GM19025 (cell line): ENCODE data around the gene MCOLN2.
"Not testable (repeated sequence)": the region's sequence is repeated elsewhere in the genome, so short reads cannot be mapped to it uniquely, and the experiment has no call there.

Source experiments
- ATAC-seq: cut with Tn5 transposase; IDR thresholded peaks from one replicate; pipeline ENCODE4 v1.9.1; 2021; ENCODE audit warnings: mild to moderate bottlenecking, low read depth, moderate library complexity; ENCODE audit not compliant: unreplicated experiment

The MCOLN2 gene

DNA sequence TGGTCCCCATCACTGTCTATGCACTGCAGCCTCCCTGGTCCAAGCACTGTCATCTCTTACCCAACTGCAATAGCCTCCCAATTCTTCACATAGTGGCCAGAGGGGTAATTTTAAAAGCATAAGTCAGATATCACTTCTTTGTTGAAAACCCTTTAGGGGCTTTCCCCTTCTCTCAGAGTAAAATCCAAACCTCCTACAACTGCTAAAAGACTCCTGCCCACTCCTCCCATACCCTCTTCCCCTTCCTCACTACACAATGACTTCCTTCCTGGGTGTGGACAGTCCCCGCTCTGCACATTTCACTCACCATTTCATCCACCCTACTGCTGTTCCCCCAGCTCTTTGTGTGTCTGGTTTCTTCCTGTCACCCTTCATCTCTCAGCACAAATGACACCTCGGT, 8.3 kb downstream of the MCOLN2 start:
- ATAC-seq = peak; percentile 52

DNA sequence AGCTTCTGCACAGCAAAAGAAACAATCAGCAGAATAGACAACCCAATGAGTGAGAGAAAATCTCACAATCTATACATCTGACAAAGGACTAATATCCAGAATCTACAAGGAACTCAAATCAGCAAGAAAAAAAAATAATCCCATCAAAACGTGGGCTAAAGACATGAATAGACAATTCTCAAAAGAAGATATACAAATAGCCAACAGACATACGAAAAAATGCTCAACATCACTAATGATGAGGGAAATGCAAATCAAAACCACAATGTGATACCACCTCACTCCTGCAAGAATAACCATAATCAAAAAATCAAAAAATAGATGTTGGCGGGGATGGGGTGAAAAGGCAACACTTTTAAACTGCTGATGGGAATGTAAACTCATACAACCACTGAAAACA, 10.4 kb downstream of the MCOLN2 start:
- not testable (repeated sequence) for ATAC-seq

DNA sequence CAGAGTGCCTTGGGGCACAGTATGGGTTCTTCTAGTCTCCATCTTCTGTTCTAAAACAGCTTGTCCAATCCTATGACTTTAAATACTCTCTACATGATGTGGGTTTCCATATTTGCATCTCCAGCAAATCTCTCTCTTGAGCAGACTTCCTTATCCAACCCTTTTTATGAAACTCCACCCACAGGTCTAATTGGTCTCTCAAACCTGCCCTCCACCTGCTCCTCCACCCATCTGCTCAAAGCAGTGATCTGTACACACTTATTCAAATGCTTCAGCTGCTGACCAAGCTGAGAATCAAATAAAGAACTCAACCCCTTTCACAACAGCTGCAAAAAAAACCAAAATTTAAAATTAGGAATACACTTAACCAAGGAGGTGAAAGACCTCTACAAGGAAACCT, 11.5 kb downstream of the MCOLN2 start:
- ATAC-seq = no peak

DNA sequence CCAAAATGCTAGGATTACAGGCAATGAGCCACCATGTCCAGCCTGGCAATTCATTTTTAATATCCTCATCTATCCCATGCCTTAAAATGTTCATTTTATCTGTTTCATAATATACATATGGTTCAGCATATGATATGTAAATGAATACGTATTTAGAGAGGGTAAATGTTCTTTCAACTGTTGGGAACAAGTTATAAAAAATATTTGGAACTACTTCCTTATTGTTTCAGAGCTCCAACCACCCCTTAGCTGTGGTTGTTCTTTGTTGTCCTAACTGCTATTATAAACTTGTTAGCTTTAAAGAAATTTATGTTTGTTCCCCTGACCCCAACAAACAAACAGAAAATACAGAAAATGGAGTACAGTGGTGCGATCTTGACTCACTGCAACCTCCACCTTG, 14.5 kb downstream of the MCOLN2 start:
- ATAC-seq = no peak

DNA sequence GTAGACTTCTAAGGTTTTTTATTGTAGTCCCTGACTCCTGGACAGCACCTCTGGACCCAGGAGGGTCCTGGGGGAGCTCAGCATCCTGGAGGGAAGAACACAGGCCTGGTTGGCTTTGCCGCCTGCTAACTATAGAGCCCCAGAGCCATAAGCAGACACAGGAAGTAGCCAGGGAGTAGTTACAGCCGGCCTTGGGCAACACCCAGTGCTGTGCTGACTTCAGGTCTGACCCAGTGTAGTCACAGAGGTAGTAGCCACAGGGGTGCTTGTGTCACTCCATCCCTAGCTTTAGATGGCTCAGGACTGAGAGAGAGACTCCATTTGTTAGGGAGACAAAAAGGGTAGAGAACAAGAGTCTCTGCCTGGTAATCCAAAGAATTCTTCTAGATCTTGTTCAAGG, 21.9 kb downstream of the MCOLN2 start:
- ATAC-seq = peak; percentile 24

DNA sequence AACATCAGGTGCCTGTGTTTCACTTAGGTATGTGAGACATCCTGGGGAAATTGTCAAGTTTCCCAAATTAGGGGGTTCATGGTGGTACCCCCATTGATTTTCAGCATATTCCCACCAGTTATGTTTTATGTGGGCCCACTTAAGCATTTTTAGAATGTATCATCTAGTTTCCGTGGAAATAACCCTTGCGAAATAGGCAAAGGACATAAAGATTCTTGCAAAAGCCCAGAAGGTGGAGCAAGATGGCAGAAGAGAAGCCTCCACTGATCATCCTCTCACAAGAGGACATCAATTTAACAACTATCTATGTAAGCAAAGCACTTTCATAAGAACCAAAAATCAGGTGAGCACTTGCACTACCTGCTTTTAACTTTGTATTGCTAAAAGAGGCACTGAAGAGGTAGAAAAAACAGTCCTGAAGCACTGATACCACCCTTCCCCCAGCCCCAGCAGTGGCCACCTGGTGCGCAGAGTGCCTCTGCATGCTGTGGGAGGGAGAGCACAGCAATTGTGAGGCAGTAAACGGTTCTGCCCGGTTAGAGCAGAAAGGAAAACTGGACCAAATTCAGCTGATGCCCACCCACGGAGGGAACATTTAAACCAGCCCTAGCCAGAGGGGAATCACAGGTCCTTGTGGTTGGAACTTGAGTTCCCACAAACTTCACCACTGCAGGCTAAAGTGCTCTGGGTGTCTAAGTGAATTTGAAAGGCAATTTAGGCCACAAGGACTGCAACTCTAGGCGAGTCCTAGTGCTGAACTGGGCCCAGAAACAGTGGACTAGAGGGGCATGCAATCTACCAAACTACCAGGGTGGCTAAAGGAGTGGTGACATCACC, 23.2 kb downstream of the MCOLN2 start:
- peak; percentile 30 for ATAC-seq

DNA sequence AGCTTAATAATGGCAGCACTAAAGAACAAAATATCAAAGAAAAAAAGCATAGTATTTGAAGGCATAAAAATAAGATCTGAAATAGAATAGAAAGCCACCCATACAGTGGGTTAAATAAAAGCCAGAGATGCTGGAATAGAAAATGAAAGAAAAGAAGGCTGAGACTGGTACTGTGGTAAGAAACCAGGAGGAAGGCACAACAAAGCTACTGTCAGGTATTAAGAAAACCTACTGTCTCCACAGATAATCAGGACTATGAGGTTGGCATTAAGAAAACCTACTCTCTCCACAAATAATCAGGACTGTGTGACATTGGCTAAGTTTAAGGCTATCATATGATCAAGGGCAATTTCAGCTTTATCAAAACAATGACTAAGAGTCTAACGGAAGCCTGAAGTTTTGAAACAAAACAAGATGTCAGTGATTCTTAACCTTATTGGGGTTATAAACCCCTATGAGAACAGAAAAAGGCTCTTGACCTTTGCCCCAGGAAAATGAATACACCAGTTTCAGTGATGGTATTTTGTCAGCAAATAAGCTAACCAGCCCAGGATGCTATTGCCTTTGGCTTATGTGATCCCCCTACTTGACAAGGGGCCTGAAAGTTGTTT, 24.4 kb downstream of the MCOLN2 start:
- ATAC-seq = peak; percentile 29

DNA sequence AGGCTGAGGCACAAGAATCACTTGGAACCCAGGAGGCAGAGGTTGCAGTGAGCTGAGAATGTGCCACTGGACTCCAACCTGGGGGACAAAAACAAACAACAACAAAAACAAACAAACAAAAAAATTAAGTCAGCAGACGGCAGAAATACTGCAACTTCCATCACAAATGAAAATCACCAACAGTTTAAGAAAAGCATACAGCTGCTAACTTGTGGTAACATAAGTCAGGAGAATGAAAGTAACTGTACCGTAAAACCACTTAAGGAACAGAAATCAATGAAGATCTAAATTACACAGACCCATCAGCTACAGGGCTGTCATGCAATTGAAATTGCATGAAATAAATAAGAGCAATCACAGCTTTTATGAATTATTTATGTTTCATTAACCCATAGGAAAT, 25.0 kb downstream of the MCOLN2 start:
- ATAC-seq = peak; percentile 22

DNA sequence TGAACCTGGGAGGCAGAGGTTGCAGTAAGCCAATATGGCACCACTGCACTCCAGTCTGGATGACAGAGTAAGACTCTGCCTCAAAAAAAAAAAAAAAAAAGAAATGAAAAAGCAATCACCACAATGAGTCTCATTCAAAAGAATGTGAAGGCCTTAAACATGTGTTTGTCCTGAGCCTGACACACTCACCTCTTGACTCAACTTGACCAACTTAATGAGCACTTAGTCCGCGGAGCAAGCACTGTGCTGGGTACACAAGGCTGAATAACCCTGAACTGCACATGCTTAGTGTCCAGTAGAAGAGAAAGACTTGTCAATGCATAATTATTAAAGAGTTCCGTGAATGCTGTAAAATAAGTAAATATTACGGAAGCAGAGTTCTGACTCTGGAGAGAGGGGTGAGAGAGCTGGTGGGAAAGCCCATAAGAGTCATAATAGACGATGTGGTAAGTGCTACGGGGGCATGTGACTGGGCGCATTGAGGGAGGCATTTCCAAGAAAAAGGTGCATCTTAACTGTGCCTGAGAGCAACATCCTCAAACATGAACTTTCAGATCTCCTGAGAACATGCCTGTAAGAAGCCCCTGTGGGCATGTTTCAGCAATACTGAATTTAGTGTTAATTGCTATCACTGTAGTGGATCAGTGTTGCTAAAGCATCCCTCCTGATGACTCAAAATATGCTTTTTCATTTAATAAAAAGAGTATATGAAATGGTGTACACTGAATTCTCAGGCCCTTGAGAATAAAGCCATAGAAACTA, 27.2 kb downstream of the MCOLN2 start:
- peak; percentile 48 for ATAC-seq

DNA sequence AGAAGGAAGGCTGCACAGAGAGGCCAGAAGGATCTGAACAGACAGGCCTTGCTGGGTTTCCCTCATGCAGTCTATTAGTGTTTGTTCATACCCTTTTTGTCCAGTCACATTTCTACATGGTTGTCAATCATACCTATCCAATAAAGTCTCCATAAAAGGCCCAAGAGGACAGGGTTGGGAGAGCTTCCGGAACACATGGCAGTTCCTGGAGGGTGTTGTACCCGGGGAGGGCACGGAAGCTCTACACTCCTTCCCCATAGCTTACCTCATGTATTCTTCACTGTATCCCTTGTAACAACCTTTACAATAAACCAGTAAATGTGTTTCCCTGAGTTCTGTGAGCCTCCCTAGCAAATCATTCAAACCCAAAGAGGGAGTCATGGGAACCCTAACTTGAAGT, 28.0 kb downstream of the MCOLN2 start:
- ATAC-seq = no peak

DNA sequence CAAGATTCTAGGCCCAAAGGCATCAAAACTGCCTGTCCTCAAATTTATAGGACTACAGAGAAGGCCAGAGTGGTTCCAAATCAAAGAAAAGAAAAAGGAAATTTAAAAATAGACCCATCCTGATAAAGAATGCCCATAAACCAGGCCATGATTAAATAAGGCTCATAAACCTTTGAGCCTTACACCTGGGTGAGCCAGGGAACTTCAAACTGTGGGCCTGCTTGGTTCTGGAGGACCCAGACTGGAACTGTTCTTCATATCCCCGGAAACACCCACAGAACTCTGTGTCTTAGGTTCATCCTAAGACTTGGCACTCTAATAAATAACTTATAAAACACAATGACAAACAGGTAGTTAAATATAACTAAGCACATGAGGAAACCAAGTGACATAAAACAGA, 28.8 kb downstream of the MCOLN2 start:
- ATAC-seq = no peak

DNA sequence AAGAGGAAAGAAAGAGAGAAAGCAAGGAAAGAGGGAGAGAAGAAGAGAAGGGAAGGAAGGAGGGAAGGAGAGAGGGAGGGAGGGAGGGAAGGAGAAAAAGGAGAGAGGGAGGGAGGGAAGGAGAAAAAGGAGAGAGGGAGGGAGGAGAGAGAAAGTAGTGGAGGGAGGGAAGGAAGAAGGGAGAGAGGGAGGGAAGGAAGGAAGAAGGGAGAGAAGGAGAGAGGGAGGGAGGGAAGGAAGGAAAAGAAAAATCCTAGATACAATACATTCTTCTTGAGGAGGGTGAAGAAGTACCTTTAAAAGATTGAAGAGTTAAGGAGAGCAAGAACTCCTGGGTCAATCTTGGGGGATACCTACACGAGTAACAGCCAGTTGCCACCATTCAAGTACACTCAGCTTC, 29.2 kb downstream of the MCOLN2 start:
- no peak for ATAC-seq

DNA sequence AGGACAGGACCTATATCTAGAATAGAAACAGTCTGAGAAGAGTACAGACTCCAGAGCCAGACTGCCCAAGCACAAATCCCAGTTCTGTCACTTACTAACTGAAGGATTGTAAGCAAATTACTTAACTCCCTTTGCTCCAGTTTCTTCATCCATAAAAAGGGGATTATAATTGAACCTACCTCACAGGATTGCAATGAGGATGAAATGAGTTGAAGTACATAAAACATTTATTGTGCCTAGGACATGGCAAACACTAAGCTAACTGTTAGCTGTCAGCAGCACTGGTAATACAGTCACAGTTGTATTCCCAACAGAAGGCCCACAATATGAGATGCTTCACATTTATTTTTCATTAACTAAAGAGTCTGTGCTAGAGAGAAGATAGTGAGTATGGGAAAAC, 33.9 kb downstream of the MCOLN2 start:
- no peak for ATAC-seq

DNA sequence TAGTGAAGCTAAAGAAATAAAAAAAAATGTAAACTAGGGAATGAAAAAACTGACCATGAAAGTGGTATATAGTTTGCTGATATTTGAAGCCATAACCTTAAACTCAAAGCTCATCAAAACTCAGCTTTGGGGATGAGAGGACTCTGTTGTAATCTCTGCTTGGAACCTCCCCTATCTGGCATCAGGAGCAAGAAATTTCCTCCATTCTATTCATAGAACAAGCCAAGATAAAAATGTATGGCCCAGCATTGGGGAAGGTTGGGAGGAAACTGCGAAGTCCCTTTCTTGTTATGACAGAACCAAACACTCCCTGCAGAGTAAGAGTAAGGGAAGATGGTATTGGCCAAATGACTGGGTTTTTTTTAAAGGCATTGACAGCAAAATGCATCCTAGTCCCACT, 35.6 kb downstream of the MCOLN2 start:
- no peak for ATAC-seq

DNA sequence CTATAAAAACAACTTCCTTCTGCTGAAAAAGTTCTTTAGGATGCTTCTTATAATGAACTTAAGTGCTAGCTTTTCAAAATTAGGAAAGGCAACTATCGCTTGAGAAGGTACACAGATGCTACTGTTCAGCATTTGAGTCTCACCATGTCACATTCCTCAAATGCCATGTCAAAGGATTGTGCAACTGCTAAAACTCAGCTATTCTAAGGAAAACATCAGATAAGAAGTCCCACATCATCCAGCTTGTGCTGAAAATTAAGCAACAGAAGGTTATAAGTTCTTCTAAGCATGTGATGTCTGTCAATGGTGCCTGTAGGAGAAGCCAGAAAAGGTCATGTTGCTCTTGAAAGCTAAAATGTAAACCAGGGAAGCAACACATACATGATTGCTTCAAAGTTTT, 36.5 kb downstream of the MCOLN2 start:
- no peak for ATAC-seq

DNA sequence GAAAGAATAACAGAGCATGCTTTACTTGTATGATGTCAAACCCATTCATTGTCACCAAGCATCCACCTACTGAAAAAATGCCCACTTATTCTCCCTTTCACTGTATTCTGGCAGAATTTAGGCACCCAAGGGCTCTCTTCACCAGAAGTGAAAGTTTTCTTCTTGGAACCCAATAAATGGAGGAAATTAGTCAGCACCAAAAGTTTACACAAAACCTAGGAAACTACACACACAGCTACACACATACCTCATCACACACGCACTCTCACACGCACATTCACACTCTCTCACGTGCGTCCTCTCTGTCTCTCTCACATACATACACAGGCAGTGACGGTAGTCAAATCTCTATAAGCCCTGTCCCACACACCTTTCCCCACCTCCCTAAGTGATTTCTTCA, 37.6 kb downstream of the MCOLN2 start:
- ATAC-seq = peak; percentile 76

DNA sequence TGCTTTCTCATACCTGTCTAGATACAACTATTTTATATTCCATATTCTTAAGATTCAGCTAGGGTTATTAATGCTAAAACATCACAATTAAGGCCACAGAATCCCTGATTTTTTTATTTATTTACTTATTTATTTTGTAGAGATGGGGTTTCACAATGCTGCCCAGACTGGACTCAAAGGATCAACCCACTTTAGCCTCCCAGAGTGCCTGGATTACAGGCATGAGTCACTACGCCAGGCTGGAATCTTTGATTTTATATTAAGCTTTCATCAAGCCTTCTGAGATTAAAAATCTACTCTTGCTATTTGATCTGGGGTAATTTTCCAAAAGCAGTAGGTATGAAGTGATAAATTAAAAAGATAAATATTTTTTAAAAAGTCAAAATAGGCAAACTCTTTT, 38.9 kb downstream of the MCOLN2 start:
- no peak for ATAC-seq

DNA sequence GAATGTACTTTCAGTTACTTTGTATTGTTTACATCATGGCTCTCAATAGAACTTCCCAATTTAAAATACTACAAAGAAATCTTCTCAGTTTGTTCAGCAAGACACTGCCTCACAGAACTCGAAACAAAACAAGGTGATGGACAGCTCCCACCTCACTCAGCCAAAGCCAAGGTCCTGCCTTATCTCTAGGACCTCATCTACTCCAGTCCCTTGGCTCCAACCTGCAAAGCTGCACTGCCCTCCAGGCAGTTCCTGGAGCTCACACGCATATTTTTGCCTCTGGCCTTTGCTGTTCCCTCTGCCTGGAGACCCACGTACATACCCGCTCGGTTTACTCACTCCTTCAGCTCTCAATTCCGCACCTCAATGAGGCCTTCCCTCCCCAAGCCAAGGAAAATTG, 40.3 kb downstream of the MCOLN2 start:
- ATAC-seq = no peak

DNA sequence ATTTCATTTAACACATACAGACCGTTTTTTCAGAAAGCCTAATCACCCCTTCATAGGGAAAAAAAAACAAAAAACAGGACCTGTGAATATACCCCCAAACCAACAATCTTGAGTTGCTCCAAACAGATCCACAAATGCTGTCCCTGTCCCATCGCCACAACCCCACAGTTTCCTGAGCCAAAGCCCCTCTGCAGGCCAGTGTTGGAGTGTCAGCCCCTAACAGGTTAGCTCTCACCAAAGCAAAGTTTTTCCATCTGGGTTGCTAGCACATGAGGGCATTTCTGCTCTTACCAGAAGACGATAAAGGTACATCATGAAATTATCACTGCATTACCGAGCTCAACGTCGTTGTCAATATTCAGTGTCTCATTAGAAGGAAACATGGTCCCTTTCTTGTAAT, 40.8 kb downstream of the MCOLN2 start:
- ATAC-seq = no peak

DNA sequence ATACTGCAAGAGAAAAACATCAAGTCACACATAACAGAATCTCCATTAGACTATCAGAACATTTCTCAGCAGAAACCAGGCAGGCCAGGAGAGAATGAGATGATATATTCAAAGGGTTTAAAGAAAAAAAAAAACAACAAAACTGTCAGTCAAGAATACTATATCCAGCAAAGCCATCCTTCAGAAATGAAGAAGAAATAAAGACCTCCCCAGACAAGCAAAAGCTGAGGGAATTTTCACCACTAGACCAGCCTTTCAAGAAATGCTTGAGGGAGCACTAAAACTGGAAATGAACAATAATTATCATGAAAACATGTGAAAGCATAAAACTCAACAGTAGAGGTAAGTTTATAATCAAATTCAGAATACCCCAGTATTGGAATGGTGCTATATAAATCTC, 47.2 kb downstream of the MCOLN2 start:
- no peak for ATAC-seq

DNA sequence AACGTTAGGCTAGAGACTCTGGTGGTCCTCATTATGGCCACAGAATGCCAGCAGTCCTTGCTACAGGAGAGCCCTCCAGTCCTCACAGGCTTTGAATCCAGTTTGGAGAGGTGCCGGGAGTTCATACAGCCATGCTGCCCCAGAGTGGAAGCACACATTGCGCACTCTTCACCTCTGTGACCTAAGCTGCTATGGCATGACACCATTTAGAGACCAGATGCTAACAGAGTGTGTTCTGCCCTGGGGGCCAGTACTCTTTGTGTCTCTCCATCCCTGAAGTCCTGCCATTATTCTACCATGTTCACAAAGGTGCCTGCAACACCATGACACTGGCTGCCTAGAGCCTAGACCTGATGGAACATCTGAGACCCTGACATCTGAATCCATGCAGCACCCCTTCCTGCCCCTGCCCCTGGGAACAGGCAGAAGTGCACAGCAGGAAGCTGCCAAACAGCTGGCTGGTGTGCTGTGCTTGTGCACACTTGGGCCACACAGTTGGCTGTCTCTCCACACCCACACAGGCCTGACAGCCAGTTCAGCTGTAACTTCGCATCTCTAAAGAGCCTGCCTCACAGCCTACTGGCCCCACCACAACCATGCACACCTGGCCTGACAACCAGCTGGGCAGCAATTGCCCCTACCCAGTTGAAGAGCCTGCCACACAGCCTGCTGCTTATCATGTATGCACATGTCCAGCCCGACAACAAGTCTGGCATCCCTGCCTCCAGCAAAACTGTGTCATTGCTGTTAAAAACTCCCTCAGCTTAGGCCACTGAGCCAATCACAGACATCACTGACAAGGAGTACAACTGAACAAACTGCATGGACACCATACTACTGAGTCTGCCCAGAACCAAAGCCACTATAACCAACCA, 49.1 kb downstream of the MCOLN2 start:
- no peak for ATAC-seq
